ENCODE results near the gene AKIP1.
"Not testable (repeated sequence)": the region's sequence is repeated elsewhere in the genome, so short reads cannot be mapped to it uniquely, and the experiment has no call there.

The AKIP1 gene

DNA sequence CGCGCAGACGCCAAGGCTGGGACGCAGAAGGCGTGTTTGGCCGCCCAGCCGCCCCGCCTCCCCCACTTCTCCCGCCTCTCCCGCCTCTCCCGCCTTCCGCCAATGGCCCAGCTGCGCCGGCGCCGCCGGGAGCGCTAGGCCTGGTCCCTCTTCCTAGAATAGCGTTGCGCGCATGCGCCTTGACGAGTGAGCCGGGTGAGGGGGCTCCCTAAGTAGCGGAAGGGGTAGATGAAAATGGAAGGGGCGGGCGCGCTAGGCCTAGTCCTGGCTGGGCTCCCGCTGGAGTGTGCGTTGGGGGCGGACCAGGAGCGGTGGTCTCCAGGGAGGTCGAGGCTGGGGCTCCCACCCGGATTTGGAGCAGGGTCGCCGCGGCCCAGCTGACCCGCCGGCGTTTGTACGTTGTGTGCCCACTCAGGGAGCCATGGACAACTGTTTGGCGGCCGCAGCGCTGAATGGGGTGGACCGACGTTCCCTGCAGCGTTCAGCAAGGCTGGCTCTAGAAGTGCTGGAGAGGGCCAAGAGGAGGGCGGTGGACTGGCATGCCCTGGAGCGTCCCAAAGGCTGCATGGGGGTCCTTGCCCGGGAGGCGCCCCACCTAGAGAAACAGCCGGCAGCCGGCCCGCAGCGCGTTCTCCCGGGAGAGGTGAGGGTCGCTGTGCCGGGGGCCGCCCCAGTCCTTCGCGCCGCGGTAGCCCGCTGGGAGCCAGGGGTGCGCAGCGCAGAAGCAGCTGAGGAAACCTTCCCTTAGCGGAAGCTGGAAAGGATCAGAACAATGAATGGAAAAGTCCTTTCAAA lies at the start of gene AKIP1:
Gene AKIP1, plus strand, starts transcription at position 161 of the 795 bp plus-strand sequence. Its CDS starts 261 bp downstream, at position 422.
- H3K4me1 ChIP-seq (ENCODE audit: insufficient read depth, low read length) = peaks cover 3% of the 10 kb centered on the region; the same call in 1 of the 2 replicates
- peak within 1 kb of the TSS; percentile 95 for H3K9ac ChIP-seq (ENCODE audit: low read depth, low read length)
- H3K9me3 ChIP-seq (ENCODE audit: control insufficient read depth, insufficient read depth, low read length) = no peaks in the 10 kb centered on the region
- H3K36me3 ChIP-seq (ENCODE audit: insufficient read depth, low read length) = 0 out of 2 replicates have a peak, but pooled peaks cover 5% of the 10 kb centered on the region

DNA sequence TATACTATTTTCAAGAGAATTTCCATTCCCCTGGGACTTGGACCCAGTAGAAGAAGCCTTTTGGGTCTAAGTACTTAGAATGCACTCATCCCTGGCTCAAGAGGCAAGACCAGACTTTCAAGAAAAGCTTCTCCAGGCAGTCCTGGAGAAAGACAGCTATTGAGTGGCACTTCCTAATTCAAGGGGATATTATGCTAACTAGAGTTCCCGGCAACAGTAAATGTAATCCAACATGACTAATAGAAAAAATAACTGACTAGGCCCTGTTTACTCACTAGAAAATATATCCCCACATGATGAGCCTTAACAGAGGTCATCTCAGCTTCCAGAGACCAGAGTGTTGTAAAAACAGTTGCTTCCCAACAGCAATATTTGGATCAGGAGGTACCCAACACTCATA lies 47.2 kb upstream of the AKIP1 start:
- Histone ChIP-seq H3K36me3 (ENCODE audit: insufficient read depth, low read length) (no peaks in the 10 kb centered on the region), H3K9me3 (ENCODE audit: control insufficient read depth, insufficient read depth, low read length) (no peaks in the 10 kb centered on the region), H3K9ac (ENCODE audit: low read depth, low read length) (no peak overlapping the region), H3K4me1 (ENCODE audit: insufficient read depth, low read length) (peaks cover 25% of the 10 kb centered on the region; the same call in 1 of the 2 replicates)

DNA sequence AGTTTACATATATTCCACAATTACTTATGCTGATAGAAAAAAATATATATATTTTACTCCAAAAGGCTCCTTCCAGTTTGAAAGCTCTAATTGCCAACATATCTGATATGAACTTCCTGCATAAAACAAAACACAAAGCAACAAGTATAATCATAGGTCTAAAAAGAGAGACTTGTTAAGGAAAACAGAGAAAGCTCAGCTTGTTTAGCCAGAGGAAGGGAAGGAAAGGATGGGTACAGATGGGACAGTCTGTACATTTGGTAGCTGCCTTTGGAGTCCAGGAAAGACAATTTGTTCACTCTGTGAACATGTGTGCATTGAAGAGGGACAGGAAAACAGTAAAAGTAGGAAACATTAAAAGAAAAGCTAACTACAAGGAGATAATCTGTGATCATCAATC lies 45.7 kb upstream of the AKIP1 start:
- Histone ChIP-seq H3K4me1 (ENCODE audit: insufficient read depth, low read length) (peaks cover 31% of the 10 kb centered on the region; the same call in 1 of the 2 replicates), H3K36me3 (ENCODE audit: insufficient read depth, low read length) (no peaks in the 10 kb centered on the region), H3K9ac (ENCODE audit: low read depth, low read length) (no peak overlapping the region), H3K9me3 (ENCODE audit: control insufficient read depth, insufficient read depth, low read length) (no peaks in the 10 kb centered on the region)

DNA sequence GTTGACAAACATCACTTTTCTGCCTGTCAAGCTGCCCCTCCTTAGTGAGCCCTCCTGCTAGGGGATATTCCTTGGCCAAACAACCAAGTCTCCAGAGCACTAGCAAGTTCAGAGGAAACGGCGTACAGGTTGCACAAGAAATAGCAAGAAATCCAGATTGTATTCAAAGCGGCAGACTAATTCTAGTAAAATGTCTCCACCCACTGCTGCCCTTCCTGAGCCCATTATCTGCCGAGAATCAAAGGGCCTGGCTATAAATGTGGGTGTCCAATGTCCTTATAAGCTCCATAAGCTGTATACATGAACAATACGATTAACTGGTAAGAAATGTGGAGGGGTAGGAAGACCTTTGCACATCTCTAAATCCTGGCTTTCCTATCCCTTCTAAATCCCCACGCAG lies 44.0 kb upstream of the AKIP1 start:
- H3K9me3 ChIP-seq (ENCODE audit: control insufficient read depth, insufficient read depth, low read length) = no peaks in the 10 kb centered on the region
- peaks cover 34% of the 10 kb centered on the region; the same call in 1 of the 2 replicates for H3K4me1 ChIP-seq (ENCODE audit: insufficient read depth, low read length)
- no peaks in the 10 kb centered on the region for H3K36me3 ChIP-seq (ENCODE audit: insufficient read depth, low read length)
- no peak overlapping the region for H3K9ac ChIP-seq (ENCODE audit: low read depth, low read length)

DNA sequence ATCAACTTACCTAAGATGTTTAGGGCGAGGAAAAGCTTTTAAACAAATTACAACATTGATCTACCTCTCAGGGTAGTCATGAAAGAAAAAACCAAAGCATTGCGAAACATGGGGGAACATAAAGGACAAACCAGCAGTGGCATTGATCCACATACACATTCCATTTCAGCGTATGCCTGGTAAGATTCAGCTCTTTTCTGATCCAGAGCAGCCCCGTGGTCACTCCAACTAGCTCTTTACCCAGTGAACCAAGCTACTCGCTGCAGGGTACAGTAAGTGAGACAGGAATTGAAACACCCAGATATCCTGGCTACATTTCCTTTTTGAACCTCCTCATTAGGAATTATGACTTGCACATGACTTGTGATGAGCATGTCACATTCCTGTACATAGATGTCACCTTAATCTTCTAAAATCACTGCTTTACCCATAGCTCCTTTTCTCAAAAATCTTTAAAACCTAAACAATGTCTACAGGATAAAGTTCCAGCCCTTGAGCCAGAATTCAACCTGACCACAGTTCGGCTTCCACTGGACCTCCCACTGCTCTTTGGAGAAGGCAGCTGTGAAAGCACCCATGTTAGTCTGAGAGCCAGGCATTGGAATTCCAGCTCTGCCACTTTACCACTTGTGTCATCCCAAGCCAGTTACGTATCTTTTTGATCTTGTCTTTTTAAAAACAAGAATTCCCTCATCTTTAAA lies 42.9 kb upstream of the AKIP1 start:
- Histone ChIP-seq H3K36me3 (ENCODE audit: insufficient read depth, low read length) (no peaks in the 10 kb centered on the region), H3K9ac (ENCODE audit: low read depth, low read length) (no peak overlapping the region), H3K9me3 (ENCODE audit: control insufficient read depth, insufficient read depth, low read length) (no peaks in the 10 kb centered on the region), H3K4me1 (ENCODE audit: insufficient read depth, low read length) (peaks cover 31% of the 10 kb centered on the region; the same call in 1 of the 2 replicates)

GRCh38 chr11:8870411-8871170 lies 40.4 kb upstream of the AKIP1 start:
- Histone ChIP-seq H3K9me3 (ENCODE audit: control insufficient read depth, insufficient read depth, low read length) (no peaks in the 10 kb centered on the region), H3K4me1 (ENCODE audit: insufficient read depth, low read length) (peaks cover 17% of the 10 kb centered on the region; the same call in 1 of the 2 replicates), H3K36me3 (ENCODE audit: insufficient read depth, low read length) (no peaks in the 10 kb centered on the region), H3K9ac (ENCODE audit: low read depth, low read length) (peak overlapping the region; percentile 89)

DNA sequence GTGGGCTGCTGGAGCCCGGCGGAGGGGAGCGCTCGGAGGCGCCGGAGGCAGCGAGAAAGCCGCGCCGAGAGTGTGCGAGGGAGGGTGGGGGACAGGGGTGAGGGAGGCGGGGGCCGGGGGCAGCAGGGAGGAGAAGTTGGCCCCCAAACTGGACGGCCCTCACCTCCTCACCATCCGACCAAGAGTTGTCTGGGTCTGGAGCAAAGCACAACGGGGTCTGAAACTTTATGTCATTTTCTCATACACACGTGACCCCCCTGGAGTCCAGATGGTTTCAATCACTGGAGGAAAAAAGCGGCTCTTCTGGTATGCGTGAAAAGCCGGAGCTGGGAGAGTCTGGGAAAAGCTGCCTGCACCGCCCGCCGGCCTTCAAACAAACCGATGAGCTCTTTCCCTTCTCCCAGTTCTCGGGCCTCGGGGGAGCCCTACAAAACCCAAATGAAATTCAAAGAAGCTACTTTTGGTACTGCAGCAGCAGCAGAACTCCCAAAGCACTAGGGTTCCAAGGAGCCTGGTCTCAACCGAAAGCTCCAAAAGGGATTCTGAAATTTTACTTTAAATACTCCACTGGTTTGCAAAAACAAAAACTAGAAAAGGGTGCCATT lies 39.7 kb upstream of the AKIP1 start:
- Histone ChIP-seq H3K4me1 (ENCODE audit: insufficient read depth, low read length) (peaks cover 17% of the 10 kb centered on the region; the same call in 1 of the 2 replicates), H3K9me3 (ENCODE audit: control insufficient read depth, insufficient read depth, low read length) (no peaks in the 10 kb centered on the region), H3K36me3 (ENCODE audit: insufficient read depth, low read length) (no peaks in the 10 kb centered on the region), H3K9ac (ENCODE audit: low read depth, low read length) (peak overlapping the region; percentile 89)

DNA sequence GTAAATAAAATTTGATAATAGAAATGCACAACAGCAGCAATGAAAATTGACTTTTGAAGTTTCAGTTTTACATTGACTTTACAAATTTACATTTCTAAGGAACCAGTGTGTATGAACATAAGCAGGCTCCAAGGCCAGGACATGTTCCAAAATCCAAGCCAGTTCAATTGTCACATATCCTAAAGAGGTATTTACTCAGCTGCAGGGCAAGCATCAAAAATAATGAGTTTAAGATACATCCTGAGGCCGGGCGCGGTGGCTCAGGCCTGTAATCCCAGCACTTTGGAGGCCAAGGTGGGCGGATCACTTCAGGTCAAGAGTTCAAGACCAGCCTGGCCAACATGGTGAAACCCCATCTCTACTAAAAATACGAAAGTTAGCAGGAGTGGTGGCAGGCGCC lies 39.0 kb upstream of the AKIP1 start:
- H3K9me3 ChIP-seq (ENCODE audit: control insufficient read depth, insufficient read depth, low read length) = no peaks in the 10 kb centered on the region
- H3K36me3 ChIP-seq (ENCODE audit: insufficient read depth, low read length) = no peaks in the 10 kb centered on the region
- H3K9ac ChIP-seq (ENCODE audit: low read depth, low read length) = no peak overlapping the region
- peaks cover 15% of the 10 kb centered on the region; the same call in 1 of the 2 replicates for H3K4me1 ChIP-seq (ENCODE audit: insufficient read depth, low read length)

- Histone ChIP-seq H3K9ac (ENCODE audit: low read depth, low read length) (no peak overlapping the region), H3K4me1 (ENCODE audit: insufficient read depth, low read length) (peaks cover 8% of the 10 kb centered on the region; the same call in 1 of the 2 replicates), H3K36me3 (ENCODE audit: insufficient read depth, low read length) (no peaks in the 10 kb centered on the region), H3K9me3 (ENCODE audit: control insufficient read depth, insufficient read depth, low read length) (no peaks in the 10 kb centered on the region)
Observed at GRCh38 chr11:8873741-8874405, 37.1 kb upstream of the AKIP1 start.

DNA sequence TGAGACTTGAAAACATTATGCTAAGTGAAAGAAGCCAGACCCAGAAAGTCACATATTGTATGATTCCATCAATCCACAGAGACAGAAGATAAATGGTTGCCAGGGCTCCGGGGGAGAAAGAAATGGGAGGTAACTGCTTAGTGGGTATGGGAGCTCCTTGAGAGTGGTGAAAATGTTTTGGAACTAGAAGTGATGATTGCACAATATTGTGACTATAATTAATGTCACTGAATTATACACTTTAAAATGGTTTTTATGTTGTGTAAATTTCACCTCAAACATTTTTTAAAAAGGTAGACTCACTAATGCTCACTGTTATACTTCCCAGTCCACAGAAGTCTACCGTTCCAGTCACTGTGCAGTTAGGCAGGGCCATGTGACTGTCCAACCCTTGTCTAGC lies 32.2 kb upstream of the AKIP1 start:
- no peak overlapping the region for H3K9ac ChIP-seq (ENCODE audit: low read depth, low read length)
- no peaks in the 10 kb centered on the region for H3K36me3 ChIP-seq (ENCODE audit: insufficient read depth, low read length)
- H3K4me1 ChIP-seq (ENCODE audit: insufficient read depth, low read length) = no peaks in the 10 kb centered on the region
- H3K9me3 ChIP-seq (ENCODE audit: control insufficient read depth, insufficient read depth, low read length) = no peaks in the 10 kb centered on the region

DNA sequence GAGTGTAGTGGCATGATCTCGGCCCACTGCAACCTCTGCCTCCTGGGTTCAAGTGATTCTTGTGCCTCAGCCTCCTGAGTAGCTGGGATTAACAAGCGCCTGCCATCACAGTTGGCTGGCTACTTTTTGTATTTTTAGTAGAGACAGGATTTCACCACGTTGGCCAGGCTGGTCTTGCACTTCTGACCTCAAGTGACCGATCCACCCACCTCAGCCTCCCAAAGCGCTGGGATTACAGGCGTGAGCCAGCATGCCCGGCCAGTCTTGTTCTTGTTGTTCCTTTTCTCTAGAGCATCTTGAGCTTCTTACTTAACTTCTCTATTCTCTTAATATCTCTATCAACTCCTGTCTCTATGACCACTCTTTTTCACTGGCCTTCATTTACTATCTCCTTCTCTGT lies 29.4 kb upstream of the AKIP1 start:
- H3K36me3 ChIP-seq (ENCODE audit: insufficient read depth, low read length); H3K9ac ChIP-seq (ENCODE audit: low read depth, low read length); H3K9me3 ChIP-seq (ENCODE audit: control insufficient read depth, insufficient read depth, low read length); H3K4me1 ChIP-seq (ENCODE audit: insufficient read depth, low read length): not testable (repeated sequence)

DNA sequence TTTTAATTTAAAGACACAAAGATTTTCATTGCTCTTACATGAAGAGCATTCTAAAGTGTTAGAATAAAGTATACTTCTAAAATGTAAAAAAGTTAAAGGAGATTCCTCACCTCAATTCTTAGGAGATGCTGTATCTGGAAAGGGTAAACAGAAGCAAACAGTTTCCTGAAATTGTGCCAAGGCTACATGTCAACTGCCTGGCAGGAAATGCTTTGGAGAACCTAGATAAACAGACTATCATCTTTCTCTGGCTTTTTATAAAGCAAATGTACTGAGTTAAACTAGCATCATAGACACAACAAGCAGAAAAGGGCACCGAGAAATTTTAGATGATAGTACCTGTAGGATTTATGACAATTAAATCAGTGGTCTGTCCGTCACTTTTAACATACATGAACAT lies 24.7 kb upstream of the AKIP1 start:
- H3K9ac ChIP-seq (ENCODE audit: low read depth, low read length) = no peak overlapping the region
- no peaks in the 10 kb centered on the region for H3K36me3 ChIP-seq (ENCODE audit: insufficient read depth, low read length)

DNA sequence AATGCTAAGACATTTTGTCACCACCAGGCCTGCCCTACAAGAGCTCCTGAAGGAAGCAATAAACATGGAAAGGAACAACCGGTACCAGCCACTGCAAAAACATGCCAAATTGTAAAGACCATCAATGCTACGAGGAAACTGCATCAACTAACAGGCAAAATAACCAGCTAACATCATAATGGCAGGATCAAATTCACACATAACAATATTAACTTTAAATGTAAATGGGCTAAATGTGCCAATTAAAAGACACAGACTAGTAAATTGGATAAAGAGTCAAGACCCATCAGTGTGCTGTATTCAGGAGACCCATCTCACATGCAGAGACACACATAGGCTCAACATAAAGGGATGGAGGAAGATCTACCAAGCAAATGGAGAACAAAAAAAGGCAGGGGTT lies 19.8 kb upstream of the AKIP1 start:
- not testable (repeated sequence) for H3K9ac ChIP-seq (ENCODE audit: low read depth, low read length); H3K4me1 ChIP-seq (ENCODE audit: insufficient read depth, low read length); H3K36me3 ChIP-seq (ENCODE audit: insufficient read depth, low read length); H3K9me3 ChIP-seq (ENCODE audit: control insufficient read depth, insufficient read depth, low read length)

More for the DNA sequence above, 24.7 kb upstream of the AKIP1 start:
- Histone ChIP-seq H3K9me3 (ENCODE audit: control insufficient read depth, insufficient read depth, low read length) (0 out of 2 replicates have a peak, but pooled peaks cover 2% of the 10 kb centered on the region), H3K4me1 (ENCODE audit: insufficient read depth, low read length) (no peaks in the 10 kb centered on the region)

Measured in ES-I3 (cell line).